Kidney epithelial cell (primary cell): ENCODE results near the gene PRR19. TPM values are rescaled to one million over a fixed set of nuclear protein-coding genes. Genes with fewer than 3 reads are reported as not detected.

ENCODE experiments used
- DNase-seq: peaks from one replicate; pipeline ENCODE4 v3.0.0-alpha.2; 2010; ENCODE audit warnings: low read depth
- H3K27me3 ChIP-seq: 2 replicates; pipeline ENCODE4 v1.6.0; 2011; ENCODE audit warnings: low read length; ENCODE audit not compliant: control insufficient read depth, insufficient read depth
- H3K36me3 ChIP-seq: 2 replicates; pipeline ENCODE4 v1.5.1; 2011; ENCODE audit warnings: low read length; ENCODE audit not compliant: control insufficient read depth, insufficient read depth
- H3K4me3 ChIP-seq: 2 replicates; pipeline ENCODE4 v1.5.1; 2011; ENCODE audit warnings: low read depth, mild to moderate bottlenecking, control low read depth, low read length
- total RNA-seq: library from RNA; depleted of rRNA; stranded (reverse); fragments of >200 nt; gene quantifications from 2 replicates; pipeline ENCODE4 v1.2.3, GENCODE V29; 2015
- TF ChIP-seq, protein P1 (sequence below): IDR thresholded peaks from 2 replicates; pipeline ENCODE4 v1.5.1; 2011; ENCODE audit warnings: mild to moderate bottlenecking, moderate library complexity, low read length, control low read depth, inconsistent platforms; ENCODE audit not compliant: insufficient read depth, poor library complexity, severe bottlenecking

PRR19 gene
- total RNA-seq, 1 donor from 2014 or later, result 0.92 TPM

DNA sequence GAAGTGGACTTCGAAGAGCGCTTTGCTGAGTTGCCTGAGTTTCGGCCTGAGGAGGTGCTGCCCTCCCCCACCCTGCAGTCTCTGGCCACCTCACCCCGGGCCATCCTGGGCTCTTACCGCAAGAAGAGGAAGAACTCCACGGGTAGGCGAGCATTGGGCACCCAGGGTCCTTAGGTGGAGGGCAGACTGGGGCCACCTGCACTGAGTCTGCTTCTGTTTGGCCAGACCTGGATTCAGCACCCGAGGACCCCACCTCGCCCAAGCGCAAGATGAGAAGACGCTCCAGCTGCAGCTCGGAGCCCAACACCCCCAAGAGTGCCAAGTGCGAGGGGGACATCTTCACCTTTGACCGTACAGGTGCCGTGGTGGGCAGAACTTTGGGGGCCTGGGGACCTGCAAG, 8.0 kb upstream of the PRR19 start:
- TF ChIP-seq, protein P1, sequence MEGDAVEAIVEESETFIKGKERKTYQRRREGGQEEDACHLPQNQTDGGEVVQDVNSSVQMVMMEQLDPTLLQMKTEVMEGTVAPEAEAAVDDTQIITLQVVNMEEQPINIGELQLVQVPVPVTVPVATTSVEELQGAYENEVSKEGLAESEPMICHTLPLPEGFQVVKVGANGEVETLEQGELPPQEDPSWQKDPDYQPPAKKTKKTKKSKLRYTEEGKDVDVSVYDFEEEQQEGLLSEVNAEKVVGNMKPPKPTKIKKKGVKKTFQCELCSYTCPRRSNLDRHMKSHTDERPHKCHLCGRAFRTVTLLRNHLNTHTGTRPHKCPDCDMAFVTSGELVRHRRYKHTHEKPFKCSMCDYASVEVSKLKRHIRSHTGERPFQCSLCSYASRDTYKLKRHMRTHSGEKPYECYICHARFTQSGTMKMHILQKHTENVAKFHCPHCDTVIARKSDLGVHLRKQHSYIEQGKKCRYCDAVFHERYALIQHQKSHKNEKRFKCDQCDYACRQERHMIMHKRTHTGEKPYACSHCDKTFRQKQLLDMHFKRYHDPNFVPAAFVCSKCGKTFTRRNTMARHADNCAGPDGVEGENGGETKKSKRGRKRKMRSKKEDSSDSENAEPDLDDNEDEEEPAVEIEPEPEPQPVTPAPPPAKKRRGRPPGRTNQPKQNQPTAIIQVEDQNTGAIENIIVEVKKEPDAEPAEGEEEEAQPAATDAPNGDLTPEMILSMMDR, result no peak
- no peak for DNase-seq
- no peak overlapping the region for H3K4me3 ChIP-seq
- peaks cover 17% of the 10 kb centered on the region for H3K36me3 ChIP-seq
- no peaks in the 10 kb centered on the region for H3K27me3 ChIP-seq

DNA sequence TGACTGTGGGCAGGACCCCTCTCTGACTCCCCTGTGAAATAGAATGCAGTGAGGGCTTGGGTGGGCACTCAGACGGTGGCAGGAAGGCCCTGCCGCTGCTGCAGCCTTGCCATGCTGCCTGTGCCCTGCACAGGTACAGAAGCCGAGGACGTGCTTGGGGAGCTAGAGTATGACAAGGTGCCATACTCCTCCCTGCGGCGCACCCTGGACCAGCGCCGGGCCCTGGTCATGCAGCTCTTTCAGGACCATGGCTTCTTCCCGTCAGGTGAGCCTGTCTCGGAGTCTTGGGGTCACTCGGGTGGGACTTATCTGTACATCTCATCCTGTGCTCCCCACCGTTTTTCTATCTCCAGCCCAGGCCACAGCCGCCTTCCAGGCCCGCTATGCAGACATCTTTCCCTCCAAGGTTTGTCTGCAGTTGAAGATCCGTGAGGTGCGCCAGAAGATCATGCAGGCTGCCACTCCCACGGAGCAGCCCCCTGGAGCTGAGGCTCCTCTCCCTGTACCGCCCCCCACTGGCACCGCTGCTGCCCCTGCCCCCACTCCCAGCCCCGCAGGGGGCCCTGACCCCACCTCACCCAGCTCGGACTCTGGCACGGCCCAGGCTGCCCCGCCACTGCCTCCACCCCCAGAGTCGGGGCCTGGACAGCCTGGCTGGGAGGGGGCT, 7.3 kb upstream of the PRR19 start:
- H3K36me3 ChIP-seq, result peaks cover 16% of the 10 kb centered on the region
- DNase-seq, result no peak
- no peak overlapping the region for H3K4me3 ChIP-seq

DNA sequence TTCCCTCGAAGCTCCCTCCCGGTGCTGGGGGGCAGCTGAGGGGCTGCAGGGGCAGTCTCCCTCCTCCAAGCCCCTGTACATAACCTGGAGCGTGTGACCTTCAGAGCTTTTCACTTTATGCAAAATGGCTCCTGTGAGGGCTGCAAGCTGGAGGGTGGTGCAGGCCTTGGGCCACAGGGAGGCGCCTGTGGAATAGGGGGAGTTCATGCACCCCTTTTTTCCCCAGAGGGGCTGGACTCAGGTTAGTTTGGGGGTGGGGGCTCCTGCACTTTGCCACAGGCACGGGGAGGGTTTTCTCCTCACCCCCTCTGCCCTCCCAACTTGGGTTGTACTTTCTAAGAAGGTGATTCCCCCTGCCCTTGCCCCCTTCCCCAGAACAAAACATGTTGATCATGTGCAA, 6.6 kb upstream of the PRR19 start:
- DNase-seq, result no peak
- H3K27me3 ChIP-seq, result no peaks in the 10 kb centered on the region
- H3K4me3 ChIP-seq, result no peak overlapping the region
- H3K36me3 ChIP-seq, result peaks cover 11% of the 10 kb centered on the region
- TF ChIP-seq, protein P1, result no peak

More for the DNA sequence above, 7.3 kb upstream of the PRR19 start:
- TF ChIP-seq, protein P1, result no peak
- no peaks in the 10 kb centered on the region for H3K27me3 ChIP-seq

DNA sequence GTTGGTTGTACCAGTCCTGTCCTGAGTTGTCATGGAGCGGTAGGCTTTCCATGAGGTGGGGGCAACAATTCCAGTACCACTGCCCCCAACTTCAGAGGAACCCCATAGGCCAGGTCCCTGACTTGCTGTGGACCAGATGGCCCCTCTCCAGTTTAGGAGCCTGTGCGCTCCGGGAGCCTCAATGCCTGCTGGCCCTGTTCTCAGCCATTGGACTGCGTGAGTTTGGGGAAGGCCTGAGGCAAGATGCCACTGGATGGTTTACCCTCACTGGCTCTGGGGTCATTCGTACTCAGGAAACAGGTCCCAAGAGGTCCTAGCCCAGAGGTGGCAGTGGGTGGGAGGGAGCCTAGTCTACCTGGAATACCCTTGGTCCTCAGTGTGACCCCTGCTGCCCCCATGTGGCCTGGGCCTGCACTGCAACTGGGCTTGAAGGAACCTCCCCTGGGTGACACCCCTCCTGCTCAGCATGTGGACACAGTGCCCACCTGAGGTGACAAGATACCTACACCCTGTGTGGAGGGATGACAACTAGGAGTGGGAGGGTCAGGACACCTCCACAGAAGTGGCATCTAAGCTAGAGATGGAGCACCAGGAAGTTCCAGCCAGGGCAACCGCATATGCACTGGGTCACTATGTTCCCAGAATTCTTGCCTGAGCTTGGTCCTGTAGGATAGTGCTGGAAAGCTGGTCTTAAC, 6.0 kb upstream of the PRR19 start:
- TF ChIP-seq, protein P1, result peak; percentile 98
- no peak overlapping the region for H3K4me3 ChIP-seq
- H3K27me3 ChIP-seq, result no peaks in the 10 kb centered on the region
- DNase-seq, result no peak
- H3K36me3 ChIP-seq, result peaks cover 8% of the 10 kb centered on the region

DNA sequence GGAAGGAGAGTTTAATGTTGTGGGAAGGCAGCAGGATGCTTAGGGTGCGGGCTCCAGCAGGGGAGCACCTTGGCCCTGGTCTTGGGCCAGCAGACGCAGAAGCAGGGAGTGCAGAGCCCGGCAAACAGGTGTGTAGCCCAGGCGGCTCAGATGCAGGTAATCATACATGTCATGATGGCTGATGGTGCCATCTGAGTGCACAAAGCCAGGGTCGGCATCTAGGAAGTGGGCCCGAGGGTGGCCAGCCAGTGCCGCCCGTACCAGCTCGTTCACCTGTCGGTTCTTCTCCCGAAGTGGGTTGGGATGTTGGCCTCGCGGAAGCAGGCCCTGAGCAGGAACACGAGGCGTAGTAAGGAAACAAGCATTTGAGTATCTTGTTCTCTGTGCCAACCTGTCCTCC, 4.9 kb upstream of the PRR19 start:
- TF ChIP-seq, protein P1, result no peak
- DNase-seq, result no peak
- no peak overlapping the region for H3K4me3 ChIP-seq
- H3K36me3 ChIP-seq, result peaks cover 4% of the 10 kb centered on the region
- no peaks in the 10 kb centered on the region for H3K27me3 ChIP-seq

DNA sequence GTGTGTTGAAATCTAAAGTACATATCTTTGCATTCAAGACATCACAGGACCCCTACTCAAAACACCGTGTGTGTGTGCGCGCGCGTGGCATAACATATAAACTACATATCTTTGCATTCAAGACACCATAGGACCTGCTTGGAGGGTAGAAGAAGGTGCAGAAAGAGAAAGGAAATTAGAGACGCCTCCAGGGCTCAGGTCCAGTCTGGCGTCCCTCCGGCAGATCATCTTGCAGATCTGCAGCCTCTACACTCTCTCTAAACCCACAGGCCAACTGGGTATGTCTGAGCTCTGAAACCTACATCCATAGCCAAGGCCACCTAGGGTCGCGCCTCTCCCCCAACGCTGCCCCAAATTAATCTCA, 1.2 kb downstream of the PRR19 start:
- TF ChIP-seq, protein P1, result no peak
- no peak for DNase-seq
- Histone ChIP-seq H3K4me3 (no peak overlapping the region), H3K27me3 (no peaks in the 10 kb centered on the region), H3K36me3 (no peaks in the 10 kb centered on the region)
